Colon (tissue), 2 donors: ENCODE results near the gene IL17RE.
"Not testable (repeated sequence)": the region's sequence is repeated elsewhere in the genome, so short reads cannot be mapped to it uniquely, and the experiment has no call there.

Experiments
- FAIRE-seq: peaks from 2 replicates; lab custom pipeline; 2012; peaks lifted over from hg19 to GRCh38; lab: Jason Lieb, UNC
- donor health status: control.
- donor health status: control.

Gene IL17RE

DNA sequence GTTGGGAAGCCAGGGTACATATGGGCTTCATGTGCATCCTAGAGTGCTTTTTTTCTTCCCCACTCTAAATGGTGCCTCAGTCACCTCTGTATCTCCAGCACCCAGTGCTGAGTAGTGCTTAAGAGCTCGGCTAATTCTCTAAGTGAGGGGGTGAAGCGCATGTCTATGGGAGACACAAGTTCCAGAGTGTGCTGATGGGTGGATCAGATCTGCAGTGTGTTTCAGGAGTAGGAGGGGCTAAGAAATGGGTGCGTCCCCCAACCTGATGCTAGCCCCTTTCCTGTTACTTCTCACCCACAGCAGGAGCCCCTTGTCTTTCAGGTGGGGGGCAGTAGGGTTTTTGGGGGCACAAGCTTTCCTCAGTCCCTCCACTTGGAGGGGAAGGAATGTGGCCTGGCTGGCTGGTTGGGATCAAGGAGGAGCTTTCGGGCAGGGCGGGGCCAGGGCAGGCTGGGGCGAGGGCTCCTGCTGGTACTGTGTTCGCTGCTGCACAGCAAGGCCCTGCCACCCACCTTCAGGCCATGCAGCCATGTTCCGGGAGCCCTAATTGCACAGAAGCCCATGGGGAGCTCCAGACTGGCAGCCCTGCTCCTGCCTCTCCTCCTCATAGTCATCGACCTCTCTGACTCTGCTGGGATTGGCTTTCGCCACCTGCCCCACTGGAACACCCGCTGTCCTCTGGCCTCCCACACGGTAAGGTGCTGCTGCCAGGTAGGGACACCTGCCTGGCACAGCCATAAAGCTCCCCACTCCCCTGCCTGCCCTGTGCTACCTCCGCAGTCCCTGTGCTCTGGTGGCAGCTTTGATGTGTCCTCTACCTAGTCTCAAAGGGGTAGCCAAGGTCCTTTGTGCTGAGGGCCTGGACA, at the start of gene IL17RE:
IL17RE (plus strand) TSS at position 477 of the 866 bp plus-strand sequence; CDS start at position 562, 85 bp downstream.
- no peak for FAIRE-seq

GRCh38 chr3:9854291-9854940, 48.2 kb upstream of the IL17RE start:
- not testable (repeated sequence) for FAIRE-seq

DNA sequence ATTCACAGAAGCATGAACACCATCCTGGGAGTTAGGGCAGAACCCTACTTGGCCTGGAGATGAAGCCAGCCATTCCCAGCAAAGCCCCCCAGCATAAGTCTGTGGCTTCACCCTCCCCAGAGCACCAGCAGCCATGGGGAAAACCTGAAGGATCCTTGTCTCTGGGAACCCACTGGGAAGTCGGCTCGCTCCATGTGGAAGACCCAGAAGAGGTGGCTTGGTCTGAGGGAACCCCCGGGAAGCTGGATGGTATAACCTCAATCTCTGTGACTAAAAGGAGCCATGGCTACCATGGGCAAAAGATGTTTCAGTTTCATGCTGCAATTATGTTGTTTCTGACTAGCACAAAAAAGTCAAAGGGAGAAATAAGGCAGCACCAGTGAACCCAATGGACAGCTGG, 47.1 kb upstream of the IL17RE start:
- no peak for FAIRE-seq

DNA sequence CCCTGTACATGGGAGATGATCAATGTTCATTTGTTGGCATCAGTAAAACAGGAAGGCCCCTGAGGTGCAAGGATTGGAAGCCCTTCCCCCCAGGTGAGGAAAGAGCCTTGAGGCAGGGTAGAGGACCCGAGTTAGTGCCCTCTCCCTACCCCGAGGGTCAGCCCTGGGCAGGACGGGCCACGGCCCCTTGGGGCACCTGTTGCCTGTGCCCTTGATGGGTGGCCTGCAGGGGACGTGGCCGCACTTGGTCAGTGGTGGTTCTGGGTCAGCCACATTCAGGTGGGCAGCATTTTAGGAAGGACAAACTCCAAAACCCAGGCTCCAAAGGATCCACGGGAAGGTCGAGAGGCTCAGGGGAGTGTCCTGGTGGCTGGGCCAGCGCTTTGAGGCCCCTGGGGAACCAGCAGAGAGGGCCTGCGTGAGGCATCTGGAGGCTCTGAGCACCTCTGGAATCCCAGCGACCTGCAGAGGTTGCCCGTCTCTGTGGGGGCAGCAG, 43.1 kb upstream of the IL17RE start:
- FAIRE-seq, result no peak

DNA sequence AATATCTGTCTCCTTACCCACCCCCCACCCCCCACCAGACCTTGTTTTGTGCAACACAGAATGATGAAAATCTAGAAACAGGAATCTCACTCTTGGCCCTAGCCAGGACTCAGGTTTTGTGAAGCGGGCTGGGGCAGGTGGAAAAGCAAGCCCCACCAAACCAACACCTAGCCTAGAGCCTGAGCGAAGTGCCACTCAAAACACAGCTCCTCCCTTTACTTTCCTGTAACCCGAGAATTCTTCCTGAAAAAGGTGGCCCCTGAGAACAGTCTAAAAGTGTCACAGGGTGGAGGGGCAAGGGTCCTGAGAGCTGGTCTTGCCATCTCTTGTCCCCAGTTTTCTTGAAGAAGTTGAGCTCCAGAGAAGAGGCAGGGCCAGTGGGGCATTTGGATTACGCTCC, 41.4 kb upstream of the IL17RE start:
- no peak for FAIRE-seq

- no peak for FAIRE-seq
Measured at GRCh38 chr3:9861626-9862130, 41.0 kb upstream of the IL17RE start.

GRCh38 chr3:9862391-9863057, 40.1 kb upstream of the IL17RE start:
- no peak for FAIRE-seq

GRCh38 chr3:9863058-9863772, 39.4 kb upstream of the IL17RE start:
- no peak for FAIRE-seq

- no peak for FAIRE-seq
Measured at GRCh38 chr3:9864200-9864927, 38.3 kb upstream of the IL17RE start.

DNA sequence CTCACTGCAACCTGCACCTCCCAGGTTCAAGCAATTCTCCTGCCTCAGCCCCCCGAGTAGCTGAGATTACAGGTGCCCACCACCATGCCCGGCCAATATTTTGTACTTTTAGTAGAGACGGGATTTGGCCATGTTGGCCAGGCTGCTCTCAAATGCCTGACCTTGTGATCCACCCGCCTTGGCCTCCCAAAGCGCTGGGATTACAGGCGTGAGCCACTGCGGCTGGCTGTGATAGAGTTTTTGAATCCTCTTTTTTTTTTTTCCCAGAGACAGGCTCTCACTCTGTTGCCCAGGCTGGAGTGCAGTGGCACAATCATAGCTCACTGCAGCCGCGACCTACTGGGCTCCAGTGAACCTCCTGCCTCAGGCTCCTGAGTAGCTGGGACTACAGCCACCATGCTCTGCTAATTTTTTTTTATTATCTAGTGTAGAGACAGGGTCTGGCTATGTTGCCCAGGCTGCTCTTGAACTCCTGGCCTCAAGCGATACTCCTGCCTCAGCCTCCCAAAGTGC, 37.5 kb upstream of the IL17RE start:
- not testable (repeated sequence) for FAIRE-seq

DNA sequence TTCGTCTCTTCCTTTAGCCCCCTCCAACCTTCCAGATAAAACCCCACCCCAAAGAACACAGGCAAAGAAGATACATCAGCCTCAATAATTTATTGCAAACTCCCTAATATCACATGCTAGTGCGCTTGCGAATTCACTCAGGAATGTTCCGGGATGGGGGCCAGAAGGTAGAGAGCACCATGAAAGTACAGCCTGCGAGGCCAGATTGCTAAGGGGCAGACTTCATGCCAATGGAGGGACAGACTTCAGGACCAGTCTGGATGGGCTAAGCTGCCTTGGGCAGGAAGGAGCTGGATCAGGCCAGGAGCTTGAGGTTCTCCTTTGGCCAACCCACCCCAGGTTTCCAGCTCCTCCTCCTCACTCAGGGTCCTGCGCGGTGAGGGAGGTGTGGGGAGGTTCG, 36.0 kb upstream of the IL17RE start:
- FAIRE-seq, result no peak

DNA sequence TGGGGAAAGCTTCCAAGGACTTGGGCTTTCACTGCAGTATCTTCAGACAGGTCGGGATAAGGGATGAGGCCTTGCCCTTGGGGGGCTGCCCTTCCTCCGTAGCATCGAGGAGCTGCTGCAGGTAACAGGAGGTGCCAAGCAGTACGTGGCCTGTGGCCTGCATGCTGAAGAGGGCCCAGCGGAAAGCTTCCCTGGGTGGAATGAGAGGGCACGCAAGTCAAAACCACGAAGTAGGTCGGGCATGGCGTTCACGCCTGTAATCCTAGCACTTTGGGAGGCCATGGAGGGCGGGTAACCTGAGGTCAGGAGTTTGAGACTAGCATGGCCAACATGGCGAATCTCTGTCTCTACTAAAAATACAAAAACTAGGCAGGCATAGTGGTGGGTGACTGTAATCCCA, 35.5 kb upstream of the IL17RE start:
- FAIRE-seq, result no peak

- FAIRE-seq, result no peak
Measured at GRCh38 chr3:9869955-9870354, 32.7 kb upstream of the IL17RE start.

DNA sequence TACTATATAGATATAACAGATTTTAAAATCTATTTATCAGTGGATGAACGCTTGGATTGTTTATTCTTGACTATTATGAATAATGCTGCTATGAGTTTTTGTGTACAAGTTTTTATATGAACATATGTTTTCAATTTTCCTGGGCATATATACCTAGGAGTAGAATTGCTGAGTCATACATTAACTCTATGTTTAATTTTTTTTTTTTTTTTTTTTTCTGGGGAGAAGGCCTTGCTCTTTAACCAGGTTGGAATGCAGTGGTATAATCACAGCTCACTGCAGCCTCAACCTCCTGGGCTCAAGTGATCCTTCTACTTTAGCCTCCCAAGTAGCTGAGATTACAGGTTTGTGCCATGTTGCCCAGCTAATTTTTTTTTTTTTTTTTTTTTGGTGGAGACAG, 31.7 kb upstream of the IL17RE start:
- FAIRE-seq, result no peak

GRCh38 chr3:9872067-9872466, 30.6 kb upstream of the IL17RE start:
- FAIRE-seq, result not testable (repeated sequence)

DNA sequence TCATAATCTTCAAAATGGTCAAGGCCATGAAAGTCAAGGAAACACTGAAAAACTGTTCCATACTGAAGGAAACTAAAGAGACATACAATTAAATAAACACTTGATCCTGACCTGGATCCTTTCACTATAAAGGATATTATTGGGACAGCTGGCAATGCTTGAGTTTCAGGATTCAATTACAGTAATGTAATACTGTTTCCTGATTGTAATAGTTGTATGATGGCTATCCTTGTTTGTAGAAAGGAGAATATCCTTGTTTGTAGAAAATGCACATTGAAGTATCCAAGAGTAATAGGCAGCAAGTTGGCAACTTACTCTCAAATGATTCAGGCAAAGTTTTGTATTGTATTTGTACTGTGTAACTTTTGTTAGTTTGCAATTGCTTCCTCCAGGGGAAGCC, 27.2 kb upstream of the IL17RE start:
- FAIRE-seq, result no peak

DNA sequence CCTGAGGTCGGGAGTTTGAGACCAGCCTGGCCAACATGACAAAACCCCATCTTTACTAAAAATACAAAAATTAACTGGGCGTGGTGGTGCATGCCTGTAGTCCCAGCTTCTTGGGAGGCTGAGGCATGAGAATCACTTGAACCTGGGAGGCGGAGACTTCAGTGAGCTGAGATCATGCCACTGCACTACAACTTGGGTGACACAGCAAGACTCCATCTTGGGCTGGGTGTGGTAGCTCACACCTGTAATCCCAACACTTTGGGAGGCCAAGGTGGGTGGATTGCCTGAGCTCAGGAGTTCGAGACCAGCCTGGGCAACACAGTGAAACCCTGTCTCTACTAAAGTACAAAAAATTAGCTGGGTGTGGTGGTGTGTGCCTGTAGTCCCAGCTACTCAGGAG, 26.4 kb upstream of the IL17RE start:
- not testable (repeated sequence) for FAIRE-seq

- FAIRE-seq, result no peak
Measured at GRCh38 chr3:9876991-9877390, 25.7 kb upstream of the IL17RE start.

DNA sequence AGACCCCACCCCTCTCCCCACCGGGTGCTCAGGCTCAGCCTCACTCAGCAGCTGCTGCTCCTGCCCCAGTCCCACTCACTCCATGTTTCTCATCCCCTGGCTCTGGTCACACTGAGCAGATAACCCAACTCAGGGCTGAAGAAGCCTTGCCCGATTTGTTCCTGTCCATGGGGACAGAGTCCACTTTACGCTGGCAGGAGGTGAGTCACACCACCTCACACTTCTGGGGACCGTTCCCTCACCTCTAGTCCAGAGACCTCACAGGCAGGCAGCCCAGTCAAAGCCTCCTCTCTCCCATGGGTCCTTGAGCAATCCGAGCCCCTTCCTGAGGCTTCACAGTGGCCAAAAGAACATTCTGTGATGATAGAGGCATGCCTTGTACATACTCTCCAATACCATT, 23.9 kb upstream of the IL17RE start:
- no peak for FAIRE-seq

GRCh38 chr3:9879830-9880549, 22.7 kb upstream of the IL17RE start, which contains the start of gene CIDEC:
Gene CIDEC, minus strand, starts transcription at chr3:9880253. Its CDS starts 1,767 bp downstream, at chr3:9878486.
- no peak for FAIRE-seq
